Liver (tissue), 9 donors: ENCODE results near the gene STK11IP. TPM values are rescaled to one million over a fixed set of nuclear protein-coding genes. Genes with fewer than 3 reads are reported as not detected.

Source experiments
- DNase-seq: peaks from one replicate; pipeline ENCODE4 v3.0.0-alpha.2; 2017; ENCODE audit warnings: low spot score
- H3K27ac ChIP-seq, 2 donors: one replicate each; pipeline ENCODE4 v1.7.0; 2013; ENCODE audit warnings: inconsistent platforms in 2 of 2, low read length in 2 of 2, control low read depth in 1 of 2, low read depth in 1 of 2, mild to moderate bottlenecking in 1 of 2
- H3K27me3 ChIP-seq, 4 donors: one replicate each; pipeline versions ENCODE4 v1.6.1 to v1.7.0; 2013; ENCODE audit warnings: low read length in 3 of 4, inconsistent platforms in 1 of 4, mild to moderate bottlenecking in 1 of 4, moderate library complexity in 1 of 4; ENCODE audit not compliant: control insufficient read depth in 4 of 4, insufficient read depth in 4 of 4
- H3K36me3 ChIP-seq, 4 donors: one replicate each; pipeline versions ENCODE4 v1.6.1 to v1.7.0; 2013; ENCODE audit warnings: low read length in 3 of 4, mild to moderate bottlenecking in 3 of 4, low read depth in 1 of 4, moderate library complexity in 1 of 4; ENCODE audit not compliant: control insufficient read depth in 4 of 4, insufficient read depth in 3 of 4
- H3K4me1 ChIP-seq, 4 donors: one replicate each; pipeline versions ENCODE4 v1.6.1 to v1.7.0; 2013; ENCODE audit warnings: low read length in 3 of 4, mild to moderate bottlenecking in 3 of 4, moderate library complexity in 1 of 4; ENCODE audit not compliant: control insufficient read depth in 4 of 4, insufficient read depth in 4 of 4
- H3K4me3 ChIP-seq, 3 donors: one replicate each; pipeline versions ENCODE4 v1.6.1 to v1.7.0; 2013; ENCODE audit warnings: low read length in 3 of 3, control low read depth in 1 of 3, low read depth in 1 of 3, mild to moderate bottlenecking in 1 of 3
- H3K9ac ChIP-seq, 2 donors: one replicate each; pipeline ENCODE4 v1.7.0; 2013; ENCODE audit warnings: low read length in 2 of 2, mild to moderate bottlenecking in 2 of 2, moderate library complexity in 2 of 2, control low read depth in 1 of 2, low read depth in 1 of 2
- H3K9me3 ChIP-seq, 4 donors: one replicate each; pipeline versions ENCODE4 v1.6.1 to v1.7.0; 2013; ENCODE audit warnings: low read length in 3 of 4; ENCODE audit not compliant: control insufficient read depth in 4 of 4
- EGR1 ChIP-seq, 2 donors: IDR thresholded peaks; 2 replicates each; pipeline ENCODE4 v1.6.1; 2016 to 2018; ENCODE audit warnings: antibody characterized with exemption in 2 of 2, low read depth in 2 of 2
- GABPA ChIP-seq, 2 donors: IDR thresholded peaks in 1 of 2; conservative IDR thresholded peaks in 1 of 2; 2 replicates each; pipeline ENCODE4 v1.6.1; 2016; ENCODE audit warnings: antibody characterized with exemption in 2 of 2, mild to moderate bottlenecking in 1 of 2, moderate library complexity in 1 of 2
- HNF4A ChIP-seq, 2 donors: conservative IDR thresholded peaks; 2 replicates each; pipeline ENCODE4 v1.6.1; 2016; ENCODE audit warnings: antibody characterized with exemption in 2 of 2, mild to moderate bottlenecking in 2 of 2
- HNF4G ChIP-seq: IDR thresholded peaks from 2 replicates; pipeline ENCODE4 v1.6.1; 2016; ENCODE audit warnings: antibody characterized with exemption
- JUND ChIP-seq, 2 donors: IDR thresholded peaks; 2 replicates each; pipeline ENCODE4 v1.6.1; 2016; ENCODE audit warnings: antibody characterized with exemption in 2 of 2
- NR2F2 ChIP-seq: IDR thresholded peaks from 2 replicates; pipeline ENCODE4 v1.6.1; 2016; ENCODE audit warnings: antibody characterized with exemption
- RAD21 ChIP-seq, 2 donors: IDR thresholded peaks; 2 replicates each; pipeline ENCODE4 v1.6.1; 2016; ENCODE audit warnings: antibody characterized with exemption in 2 of 2, mild to moderate bottlenecking in 2 of 2
- RXRA ChIP-seq, 2 donors: IDR thresholded peaks; 2 replicates each; pipeline ENCODE4 v1.6.1; 2017 to 2018; ENCODE audit warnings: antibody characterized with exemption in 2 of 2, mild to moderate bottlenecking in 1 of 2
- SP1 ChIP-seq: IDR thresholded peaks from 2 replicates; pipeline ENCODE4 v1.6.1; 2018; ENCODE audit warnings: antibody characterized with exemption, mild to moderate bottlenecking
- TAF1 ChIP-seq: conservative IDR thresholded peaks from 2 replicates; pipeline ENCODE4 v1.6.1; 2016; ENCODE audit warnings: antibody characterized with exemption, mild to moderate bottlenecking
- YY1 ChIP-seq: IDR thresholded peaks from 2 replicates; pipeline ENCODE4 v1.6.1; 2016; ENCODE audit warnings: antibody characterized with exemption, mild to moderate bottlenecking
- WGBS: extraction: QIAGEN DNeasy Blood & Tissue Kit; methylation state at CpG from one replicate; pipeline ENCODE4 v1.1.7; 2013; 5-methylcytosine and 5-hydroxymethylcytosine counted together
- polyA plus RNA-seq, 2 donors: library from polyadenylated mRNA; stranded (reverse) in 1 of 2; unstranded in 1 of 2; fragments of 200-250 nt in 1 of 2; fragments of >200 nt in 1 of 2; fragmentation: Nextera tagmentation in 1 of 2; extraction: Ambion mirVana in 1 of 2; gene quantifications; one replicate each; pipeline versions ENCODE4 v1.2.1 to v1.2.3, GENCODE V29; 2013 to 2015
- total RNA-seq, 2 donors: library from RNA; depleted of rRNA; stranded (reverse); fragments of >200 nt; gene quantifications; one replicate each; pipeline ENCODE4 v1.2.3, GENCODE V29; 2014
- TF ChIP-seq, protein P1 (sequence below): IDR thresholded peaks from 2 replicates; pipeline ENCODE4 v1.6.1; 2016; ENCODE audit warnings: antibody characterized with exemption
- TF ChIP-seq, protein P2 (sequence below): IDR thresholded peaks from 2 replicates; pipeline ENCODE4 v1.6.1; 2016; ENCODE audit warnings: antibody characterized with exemption
- TF ChIP-seq, protein P3 (sequence below): IDR thresholded peaks from 2 replicates; pipeline ENCODE4 v1.6.1; 2016; ENCODE audit warnings: antibody characterized with exemption, mild to moderate bottlenecking
- donor health status: healthy.
- donor health status: healthy.
- donor health status: healthy.
- donor health status: healthy.
- donor health status: healthy.

Gene STK11IP
- total and polyA plus RNA-seq, 4 donors = 2.9 to 8.4 (median 6.4) TPM

DNA sequence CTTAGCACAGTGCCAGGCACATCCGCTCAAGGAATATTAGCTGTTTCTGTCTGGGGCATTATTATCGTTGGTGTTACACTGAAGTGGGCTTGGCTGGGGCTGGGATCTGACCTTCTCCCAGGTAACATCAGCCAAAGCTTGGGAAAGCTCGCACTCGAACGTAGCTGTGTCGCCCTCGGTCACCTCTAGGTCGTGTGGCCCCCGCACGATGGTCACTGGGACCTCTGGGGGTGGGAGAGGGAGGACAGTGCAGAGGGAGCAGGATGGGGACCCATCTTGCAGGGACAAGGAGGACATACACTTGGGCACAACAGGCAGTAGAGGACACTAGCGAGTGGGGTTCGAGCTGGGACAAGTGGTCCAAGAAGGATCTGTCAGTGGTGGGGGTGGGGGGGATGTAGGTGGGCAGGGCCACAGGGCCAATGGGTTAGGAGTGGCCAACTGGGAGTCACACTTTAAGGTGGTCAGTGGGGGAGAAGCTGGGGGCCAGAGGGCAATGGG lies 44.1 kb upstream of the STK11IP start:
- H3K9me3 ChIP-seq = no peaks in the 10 kb centered on the region
- 82% methylated on average over 12 of the region's 12 CpGs for WGBS
- no peak overlapping the region for H3K4me3 ChIP-seq
- H3K4me1 ChIP-seq = peaks cover 5 to 15% (median 12%) of the 10 kb centered on the region in 4 donors
- H3K27me3 ChIP-seq = peaks cover 0 to 7% (median 0%) of the 10 kb centered on the region in 4 donors
- no peaks in the 10 kb centered on the region for H3K36me3 ChIP-seq
- TF ChIP-seq RAD21 (IDR thresholded peaks at IDR 0.05) (no peak), HNF4G (no peak), EGR1 (IDR thresholded peaks at IDR 0.05; ENCODE audit: low read depth in 2 of 2) (no peak), GABPA (IDR thresholded peaks at IDR 0.05 in 1 of 2, conservative IDR thresholded peaks at IDR 0.05 in 1 of 2) (no peak), SP1 (no peak), NR2F2 (no peak), HNF4A (conservative IDR thresholded peaks at IDR 0.05) (no peak), TAF1 (no peak), RXRA (IDR thresholded peaks at IDR 0.05) (no peak), YY1 (no peak), JUND (IDR thresholded peaks at IDR 0.05) (no peak)
- TF ChIP-seq, protein P1, sequence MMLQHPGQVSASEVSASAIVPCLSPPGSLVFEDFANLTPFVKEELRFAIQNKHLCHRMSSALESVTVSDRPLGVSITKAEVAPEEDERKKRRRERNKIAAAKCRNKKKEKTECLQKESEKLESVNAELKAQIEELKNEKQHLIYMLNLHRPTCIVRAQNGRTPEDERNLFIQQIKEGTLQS = no peak
- TF ChIP-seq, protein P2, sequence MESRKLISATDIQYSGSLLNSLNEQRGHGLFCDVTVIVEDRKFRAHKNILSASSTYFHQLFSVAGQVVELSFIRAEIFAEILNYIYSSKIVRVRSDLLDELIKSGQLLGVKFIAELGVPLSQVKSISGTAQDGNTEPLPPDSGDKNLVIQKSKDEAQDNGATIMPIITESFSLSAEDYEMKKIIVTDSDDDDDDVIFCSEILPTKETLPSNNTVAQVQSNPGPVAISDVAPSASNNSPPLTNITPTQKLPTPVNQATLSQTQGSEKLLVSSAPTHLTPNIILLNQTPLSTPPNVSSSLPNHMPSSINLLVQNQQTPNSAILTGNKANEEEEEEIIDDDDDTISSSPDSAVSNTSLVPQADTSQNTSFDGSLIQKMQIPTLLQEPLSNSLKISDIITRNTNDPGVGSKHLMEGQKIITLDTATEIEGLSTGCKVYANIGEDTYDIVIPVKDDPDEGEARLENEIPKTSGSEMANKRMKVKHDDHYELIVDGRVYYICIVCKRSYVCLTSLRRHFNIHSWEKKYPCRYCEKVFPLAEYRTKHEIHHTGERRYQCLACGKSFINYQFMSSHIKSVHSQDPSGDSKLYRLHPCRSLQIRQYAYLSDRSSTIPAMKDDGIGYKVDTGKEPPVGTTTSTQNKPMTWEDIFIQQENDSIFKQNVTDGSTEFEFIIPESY = no peak
- TF ChIP-seq, protein P3, sequence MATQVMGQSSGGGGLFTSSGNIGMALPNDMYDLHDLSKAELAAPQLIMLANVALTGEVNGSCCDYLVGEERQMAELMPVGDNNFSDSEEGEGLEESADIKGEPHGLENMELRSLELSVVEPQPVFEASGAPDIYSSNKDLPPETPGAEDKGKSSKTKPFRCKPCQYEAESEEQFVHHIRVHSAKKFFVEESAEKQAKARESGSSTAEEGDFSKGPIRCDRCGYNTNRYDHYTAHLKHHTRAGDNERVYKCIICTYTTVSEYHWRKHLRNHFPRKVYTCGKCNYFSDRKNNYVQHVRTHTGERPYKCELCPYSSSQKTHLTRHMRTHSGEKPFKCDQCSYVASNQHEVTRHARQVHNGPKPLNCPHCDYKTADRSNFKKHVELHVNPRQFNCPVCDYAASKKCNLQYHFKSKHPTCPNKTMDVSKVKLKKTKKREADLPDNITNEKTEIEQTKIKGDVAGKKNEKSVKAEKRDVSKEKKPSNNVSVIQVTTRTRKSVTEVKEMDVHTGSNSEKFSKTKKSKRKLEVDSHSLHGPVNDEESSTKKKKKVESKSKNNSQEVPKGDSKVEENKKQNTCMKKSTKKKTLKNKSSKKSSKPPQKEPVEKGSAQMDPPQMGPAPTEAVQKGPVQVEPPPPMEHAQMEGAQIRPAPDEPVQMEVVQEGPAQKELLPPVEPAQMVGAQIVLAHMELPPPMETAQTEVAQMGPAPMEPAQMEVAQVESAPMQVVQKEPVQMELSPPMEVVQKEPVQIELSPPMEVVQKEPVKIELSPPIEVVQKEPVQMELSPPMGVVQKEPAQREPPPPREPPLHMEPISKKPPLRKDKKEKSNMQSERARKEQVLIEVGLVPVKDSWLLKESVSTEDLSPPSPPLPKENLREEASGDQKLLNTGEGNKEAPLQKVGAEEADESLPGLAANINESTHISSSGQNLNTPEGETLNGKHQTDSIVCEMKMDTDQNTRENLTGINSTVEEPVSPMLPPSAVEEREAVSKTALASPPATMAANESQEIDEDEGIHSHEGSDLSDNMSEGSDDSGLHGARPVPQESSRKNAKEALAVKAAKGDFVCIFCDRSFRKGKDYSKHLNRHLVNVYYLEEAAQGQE = no peak
- DNase-seq = no peak
- no peak overlapping the region for H3K27ac ChIP-seq
- no peak overlapping the region for H3K9ac ChIP-seq

DNA sequence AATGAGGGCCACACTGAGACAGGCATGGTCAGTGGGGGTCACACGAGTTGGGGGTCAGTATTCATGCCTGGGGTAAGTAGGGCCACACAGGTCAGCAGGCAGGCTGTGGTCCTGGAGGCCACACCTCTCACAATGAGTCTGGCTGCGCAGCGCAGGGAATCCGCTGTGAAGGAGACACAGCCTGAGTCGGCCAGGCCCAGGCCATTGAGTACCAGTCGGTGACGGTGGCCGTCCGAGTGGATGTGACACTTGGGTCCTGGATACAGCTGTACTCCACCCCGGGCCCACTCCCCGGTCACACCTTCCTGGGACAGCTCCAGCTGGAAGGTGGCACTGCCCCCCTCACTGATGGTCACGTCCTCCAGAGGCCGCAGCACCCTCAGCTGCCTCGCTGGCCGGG lies 43.3 kb upstream of the STK11IP start:
- H3K4me1 ChIP-seq = peaks cover 5 to 15% (median 12%) of the 10 kb centered on the region in 4 donors

More for the DNA sequence above, 43.3 kb upstream of the STK11IP start:
- 96% methylated on average over 15 of the region's 15 CpGs for WGBS
- Histone ChIP-seq H3K4me3 (no peak overlapping the region), H3K27ac (no peak overlapping the region), H3K36me3 (no peaks in the 10 kb centered on the region), H3K9ac (no peak overlapping the region), H3K27me3 (peaks cover 0 to 7% (median 0%) of the 10 kb centered on the region in 4 donors), H3K9me3 (no peaks in the 10 kb centered on the region)
- no peak for DNase-seq
- TF ChIP-seq RXRA (IDR thresholded peaks at IDR 0.05) = no peak
- TF ChIP-seq NR2F2 = no peak
- TF ChIP-seq, protein P2 = no peak
- TF ChIP-seq JUND (IDR thresholded peaks at IDR 0.05) = no peak
- no peak for TF ChIP-seq EGR1 (IDR thresholded peaks at IDR 0.05; ENCODE audit: low read depth in 2 of 2)
- TF ChIP-seq, protein P3 = no peak
- no peak for TF ChIP-seq HNF4G
- TF ChIP-seq, protein P1 = no peak
- TF ChIP-seq HNF4A (conservative IDR thresholded peaks at IDR 0.05) = no peak
